Activated CD4-positive, alpha-beta T cell treated with anti-CD3 and anti-CD28 coated beads for 4 hours (primary cell): ENCODE results near the gene PCDH18.
"Not testable (repeated sequence)": the region's sequence is repeated elsewhere in the genome, so short reads cannot be mapped to it uniquely, and the experiment has no call there.

Experiments used
- DNase-seq, 2 donors: peaks; one replicate each; pipeline ENCODE4 v3.0.0-alpha.2; 2020

PCDH18 gene

GRCh38 chr4:137526681-137527080 is 5.6 kb downstream of the PCDH18 start:
- DNase-seq: no peak

GRCh38 chr4:137524725-137525369 is 7.4 kb downstream of the PCDH18 start:
- no peak for DNase-seq

GRCh38 chr4:137523329-137523728 is 9.0 kb downstream of the PCDH18 start:
- no peak for DNase-seq

GRCh38 chr4:137521053-137521452 is 11.2 kb downstream of the PCDH18 start:
- DNase-seq: no peak

GRCh38 chr4:137519406-137519805 is 12.9 kb downstream of the PCDH18 start:
- no peak for DNase-seq

GRCh38 chr4:137517323-137517722 is 15.0 kb downstream of the PCDH18 start:
- not testable (repeated sequence) for DNase-seq

GRCh38 chr4:137514406-137515111 is 17.7 kb downstream of the PCDH18 start:
- no peak for DNase-seq

GRCh38 chr4:137510557-137511265 is 21.6 kb downstream of the PCDH18 start:
- DNase-seq: no peak

- no peak for DNase-seq
These were observed 22.4 kb downstream of the PCDH18 start for GRCh38 chr4:137509855-137510282.

- DNase-seq: no peak
These were observed 29.8 kb downstream of the PCDH18 start for GRCh38 chr4:137502339-137503129.

GRCh38 chr4:137496267-137496666 is 36.0 kb downstream of the PCDH18 start:
- not testable (repeated sequence) for DNase-seq

GRCh38 chr4:137495578-137495977 is 36.7 kb downstream of the PCDH18 start:
- no peak for DNase-seq

- DNase-seq: not testable (repeated sequence)
These were observed 48.9 kb downstream of the PCDH18 start for GRCh38 chr4:137483313-137483959.

GRCh38 chr4:137479657-137480056 is 52.6 kb downstream of the PCDH18 start:
- DNase-seq: not testable (repeated sequence)

GRCh38 chr4:137476345-137476744 is 55.9 kb downstream of the PCDH18 start:
- DNase-seq: no peak

GRCh38 chr4:137474711-137475301 is 57.5 kb downstream of the PCDH18 start:
- no peak for DNase-seq

GRCh38 chr4:137471895-137472294 is 60.4 kb downstream of the PCDH18 start:
- DNase-seq: no peak

- DNase-seq: no peak
These were observed 60.8 kb downstream of the PCDH18 start for GRCh38 chr4:137471461-137471860.

- DNase-seq: no peak
These were observed 61.5 kb downstream of the PCDH18 start for GRCh38 chr4:137470806-137471205.
